Smooth muscle cell (in vitro differentiated cells): ENCODE results near the gene TRIM65. TPM values are rescaled to one million over a fixed set of nuclear protein-coding genes. Genes with fewer than 3 reads are reported as not detected.

Experiments used
- DNase-seq: peaks from one replicate; lab custom pipeline; 2025; ENCODE audit not compliant: unreplicated experiment; lab: John Stamatoyannopoulos, UW
- H2AFZ ChIP-seq: fragments of 200-600 bp; sonication (generic); 2 replicates; pipeline ENCODE4 v1.6.0; 2016; ENCODE audit warnings: antibody characterized with exemption, low read depth, mild to moderate bottlenecking
- H3F3A ChIP-seq: fragments of 200-600 bp; sonication (generic); 2 replicates; pipeline ENCODE4 v1.6.0; 2017; ENCODE audit warnings: antibody characterized with exemption, low read depth
- H3K27ac ChIP-seq: fragments of 200-600 bp; sonication (generic); 2 replicates; pipeline ENCODE4 v1.5.1; 2016; ENCODE audit warnings: low read depth, mild to moderate bottlenecking
- H3K27me3 ChIP-seq: fragments of 200-600 bp; sonication (generic); 2 replicates; pipeline ENCODE4 v1.6.1; 2016; ENCODE audit warnings: low read depth, mild to moderate bottlenecking
- H3K36me3 ChIP-seq: fragments of 200-600 bp; sonication (generic); 2 replicates; pipeline ENCODE4 v1.5.1; 2016; ENCODE audit warnings: low read depth
- H3K4me1 ChIP-seq: fragments of 200-600 bp; sonication (generic); 2 replicates; pipeline ENCODE4 v1.5.1; 2016; ENCODE audit warnings: low read depth
- H3K4me2 ChIP-seq: fragments of 200-600 bp; sonication (generic); 2 replicates; pipeline ENCODE4 v1.6.0; 2016; ENCODE audit warnings: mild to moderate bottlenecking
- H3K4me3 ChIP-seq: fragments of 200-600 bp; sonication (generic); 2 replicates; pipeline ENCODE4 v1.5.1; 2016; ENCODE audit warnings: mild to moderate bottlenecking
- H3K79me2 ChIP-seq: fragments of 200-600 bp; sonication (generic); 2 replicates; pipeline ENCODE4 v1.6.0; 2016; ENCODE audit warnings: low read depth, mild to moderate bottlenecking
- H3K9ac ChIP-seq: fragments of 200-600 bp; sonication (generic); 2 replicates; pipeline ENCODE4 v1.6.0; 2016; ENCODE audit warnings: low read depth
- H3K9me3 ChIP-seq: fragments of 200-600 bp; sonication (generic); replicated peaks from 2 replicates; pipeline ENCODE4 v1.5.1; 2016; ENCODE audit warnings: low read depth
- H4K20me1 ChIP-seq: fragments of 200-600 bp; sonication (generic); 2 replicates; pipeline ENCODE4 v1.6.0; 2016; ENCODE audit warnings: low read depth
- CTCF ChIP-seq: fragments of 200-600 bp; sonication (generic); IDR thresholded peaks from 2 replicates; pipeline ENCODE4 v1.5.1; 2017; ENCODE audit warnings: borderline replicate concordance, mild to moderate bottlenecking, antibody characterized with exemption; ENCODE audit not compliant: insufficient read depth, poor library complexity, severe bottlenecking
- WGBS: methylation state at CpG from one replicate; pipeline ENCODE4 v1.1.7; 2016; ENCODE audit warnings: low lambda C conversion rate; 5-methylcytosine and 5-hydroxymethylcytosine counted together
- polyA plus RNA-seq: library from polyadenylated mRNA; unstranded; fragments of >200 nt; fragmentation: Nextera tagmentation; extraction: Ambion mirVana; gene quantifications from 2 replicates; pipeline ENCODE4 v1.2.1, GENCODE V29; 2016
- total RNA-seq: library from RNA; depleted of rRNA; stranded (reverse); fragments of >200 nt; gene quantifications from 2 replicates; pipeline ENCODE4 v1.2.3, GENCODE V29; 2014

Gene TRIM65
- total and polyA plus RNA-seq, 2 experiments from 2014 or later, result 13.3 to 17.4 TPM

GRCh38 chr17:75925912-75926311, 29.2 kb upstream of the TRIM65 start:
- no peak for DNase-seq
- H3K27ac ChIP-seq, result no peak overlapping the region
- no peak for TF ChIP-seq CTCF

GRCh38 chr17:75925103-75925502, 28.4 kb upstream of the TRIM65 start:
- no peak for DNase-seq
- no peak overlapping the region for H3K27ac ChIP-seq
- H3K36me3 ChIP-seq, result no peaks in the 10 kb centered on the region
- WGBS, result 96% methylated on average over 11 of the region's 11 CpGs
- no peaks in the 10 kb centered on the region for H3F3A ChIP-seq
- TF ChIP-seq CTCF, result no peak
- no peaks in the 10 kb centered on the region for H3K79me2 ChIP-seq
- no peaks in the 10 kb centered on the region for H4K20me1 ChIP-seq
- no peak overlapping the region for H3K9ac ChIP-seq
- no peaks in the 10 kb centered on the region for H3K4me1 ChIP-seq
- H3K4me2 ChIP-seq, result no peak overlapping the region
- no peaks in the 10 kb centered on the region for H3K27me3 ChIP-seq
- no peaks in the 10 kb centered on the region for H3K9me3 ChIP-seq
- no peak overlapping the region for H2AFZ ChIP-seq
- no peak overlapping the region for H3K4me3 ChIP-seq

More at GRCh38 chr17:75925912-75926311, 29.2 kb upstream of the TRIM65 start:
- Histone ChIP-seq H3K4me3 (no peak overlapping the region), H3K27me3 (no peaks in the 10 kb centered on the region), H3K4me2 (no peak overlapping the region), H3K9me3 (no peaks in the 10 kb centered on the region), H3K4me1 (no peaks in the 10 kb centered on the region), H4K20me1 (no peaks in the 10 kb centered on the region), H3K9ac (no peak overlapping the region), H3K36me3 (no peaks in the 10 kb centered on the region), H3F3A (no peaks in the 10 kb centered on the region), H2AFZ (no peak overlapping the region), H3K79me2 (no peaks in the 10 kb centered on the region)
- 97% methylated on average over 15 of the region's 15 CpGs for WGBS

GRCh38 chr17:75922963-75923874, 26.5 kb upstream of the TRIM65 start:
- H3K27ac ChIP-seq, result no peak overlapping the region
- H3K27me3 ChIP-seq, result no peaks in the 10 kb centered on the region
- H3K79me2 ChIP-seq, result no peaks in the 10 kb centered on the region
- WGBS, result 97% methylated on average over 19 of the region's 19 CpGs
- H3F3A ChIP-seq, result no peaks in the 10 kb centered on the region
- no peaks in the 10 kb centered on the region for H3K36me3 ChIP-seq
- H4K20me1 ChIP-seq, result no peaks in the 10 kb centered on the region
- H3K4me3 ChIP-seq, result no peak overlapping the region
- no peak overlapping the region for H3K9ac ChIP-seq
- no peak for DNase-seq
- no peak for TF ChIP-seq CTCF
- no peaks in the 10 kb centered on the region for H3K4me1 ChIP-seq
- no peak overlapping the region for H2AFZ ChIP-seq
- no peak overlapping the region for H3K4me2 ChIP-seq
- no peaks in the 10 kb centered on the region for H3K9me3 ChIP-seq
